Mucosa of descending colon (tissue), 3 donors: ENCODE results near the gene SCRN1. TPM values are rescaled to one million over a fixed set of nuclear protein-coding genes. Genes with fewer than 3 reads are reported as not detected.

ENCODE experiments used
- ATAC-seq: fragments of 200-7000 bp; cut with Tn5 transposase; one replicate; pipeline ENCODE4 v1.9.1; 2020; ENCODE audit warnings: mild to moderate bottlenecking, moderate library complexity
- DNase-seq, 3 donors: peaks; one replicate each; pipeline ENCODE4 v3.0.0-alpha.2; 2020
- H3K36me3 ChIP-seq: fragments of 200-600 bp; one replicate; pipeline ENCODE4 v1.8.0; 2021; ENCODE audit warnings: low read depth, mild to moderate bottlenecking
- H3K4me1 ChIP-seq: fragments of 200-600 bp; one replicate; pipeline ENCODE4 v1.8.0; 2021; ENCODE audit warnings: low read depth, mild to moderate bottlenecking
- H3K4me3 ChIP-seq: fragments of 200-600 bp; one replicate; pipeline ENCODE4 v1.8.0; 2021; ENCODE audit warnings: mild to moderate bottlenecking
- H3K9me3 ChIP-seq: fragments of 200-600 bp; one replicate; pipeline ENCODE4 v1.8.0; 2021; ENCODE audit warnings: mild to moderate bottlenecking
- intact Hi-C, 2 donors: fragments of 100-400 bp; cut with DNase I in 1 of 2; cut with micrococcal nuclease in 1 of 2; formaldehyde crosslinking; loops; one replicate each; pipeline versions ENCODE4 v1.11.0 to v1.11.1; 2022; cut with DNase I, micrococcal nuclease
- total RNA-seq, 3 donors: library from RNA; stranded (reverse); fragmentation: NEBNext Ultra II Directional in 2 of 3; extraction: Animal tissue kit (Norgen Biotek cat#: 25700) in 2 of 3; gene quantifications; one replicate each; pipeline versions ENCODE4 v1.2.1 to v1.2.4, GENCODE V29; 2021 to 2023
- TF ChIP-seq, protein P1 (sequence below): fragments of 200-600 bp; IDR thresholded peaks from one replicate; pipeline ENCODE4 v1.8.0; 2022; ENCODE audit warnings: antibody characterized with exemption, mild to moderate bottlenecking
- donor health status: DM: no; HTN: no; CAD: no; lungs with moderate emphysema.
- donor health status: DM: no; HTN: no; CAD: no.
- donor health status: DM: no; HTN: yes; CAD: no.

Gene SCRN1
- total RNA-seq, 3 donors from 2014 or later: 6.4 to 60.2 (median 11.2) TPM

DNA sequence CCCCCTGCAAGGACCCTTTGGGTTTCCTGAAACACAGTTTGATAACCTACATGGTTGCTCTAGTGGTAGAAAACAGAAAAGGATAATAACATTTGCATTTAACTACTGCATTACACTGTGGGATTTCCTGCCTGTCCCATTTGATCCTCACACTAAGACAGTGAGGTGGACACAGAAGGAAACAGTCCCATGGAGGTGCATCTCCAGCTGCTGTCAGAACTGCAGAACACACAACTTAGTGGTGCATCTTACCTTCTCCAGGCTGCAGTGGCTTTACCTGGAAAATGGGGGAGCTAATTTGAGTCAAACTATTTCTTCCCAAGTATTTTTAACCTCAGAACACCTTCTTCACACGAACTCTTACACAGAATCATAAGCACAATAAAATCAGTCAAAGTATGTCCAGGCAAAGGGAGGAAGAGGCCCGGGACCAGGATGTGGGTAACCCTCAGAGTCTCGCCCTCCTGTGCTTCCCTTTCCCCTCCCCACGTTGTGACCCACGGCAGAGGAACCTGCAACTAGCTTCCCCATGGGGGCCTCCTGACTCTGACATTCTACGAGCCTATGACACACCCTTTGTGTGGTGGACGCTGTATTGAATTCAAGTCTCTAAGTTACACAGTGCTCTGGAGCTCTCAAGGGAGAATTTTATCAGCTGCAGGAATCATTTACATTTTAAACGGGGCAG, 33.7 kb downstream of the SCRN1 start:
- intact Hi-C loops: no loop called here
- no peaks in the 10 kb centered on the region for H3K36me3 ChIP-seq
- ATAC-seq: peak; percentile 48
- no peak for DNase-seq
- TF ChIP-seq, protein P1, sequence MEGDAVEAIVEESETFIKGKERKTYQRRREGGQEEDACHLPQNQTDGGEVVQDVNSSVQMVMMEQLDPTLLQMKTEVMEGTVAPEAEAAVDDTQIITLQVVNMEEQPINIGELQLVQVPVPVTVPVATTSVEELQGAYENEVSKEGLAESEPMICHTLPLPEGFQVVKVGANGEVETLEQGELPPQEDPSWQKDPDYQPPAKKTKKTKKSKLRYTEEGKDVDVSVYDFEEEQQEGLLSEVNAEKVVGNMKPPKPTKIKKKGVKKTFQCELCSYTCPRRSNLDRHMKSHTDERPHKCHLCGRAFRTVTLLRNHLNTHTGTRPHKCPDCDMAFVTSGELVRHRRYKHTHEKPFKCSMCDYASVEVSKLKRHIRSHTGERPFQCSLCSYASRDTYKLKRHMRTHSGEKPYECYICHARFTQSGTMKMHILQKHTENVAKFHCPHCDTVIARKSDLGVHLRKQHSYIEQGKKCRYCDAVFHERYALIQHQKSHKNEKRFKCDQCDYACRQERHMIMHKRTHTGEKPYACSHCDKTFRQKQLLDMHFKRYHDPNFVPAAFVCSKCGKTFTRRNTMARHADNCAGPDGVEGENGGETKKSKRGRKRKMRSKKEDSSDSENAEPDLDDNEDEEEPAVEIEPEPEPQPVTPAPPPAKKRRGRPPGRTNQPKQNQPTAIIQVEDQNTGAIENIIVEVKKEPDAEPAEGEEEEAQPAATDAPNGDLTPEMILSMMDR: no peak
- no peaks in the 10 kb centered on the region for H3K9me3 ChIP-seq
- H3K4me1 ChIP-seq: no peaks in the 10 kb centered on the region
- no peak overlapping the region for H3K4me3 ChIP-seq

DNA sequence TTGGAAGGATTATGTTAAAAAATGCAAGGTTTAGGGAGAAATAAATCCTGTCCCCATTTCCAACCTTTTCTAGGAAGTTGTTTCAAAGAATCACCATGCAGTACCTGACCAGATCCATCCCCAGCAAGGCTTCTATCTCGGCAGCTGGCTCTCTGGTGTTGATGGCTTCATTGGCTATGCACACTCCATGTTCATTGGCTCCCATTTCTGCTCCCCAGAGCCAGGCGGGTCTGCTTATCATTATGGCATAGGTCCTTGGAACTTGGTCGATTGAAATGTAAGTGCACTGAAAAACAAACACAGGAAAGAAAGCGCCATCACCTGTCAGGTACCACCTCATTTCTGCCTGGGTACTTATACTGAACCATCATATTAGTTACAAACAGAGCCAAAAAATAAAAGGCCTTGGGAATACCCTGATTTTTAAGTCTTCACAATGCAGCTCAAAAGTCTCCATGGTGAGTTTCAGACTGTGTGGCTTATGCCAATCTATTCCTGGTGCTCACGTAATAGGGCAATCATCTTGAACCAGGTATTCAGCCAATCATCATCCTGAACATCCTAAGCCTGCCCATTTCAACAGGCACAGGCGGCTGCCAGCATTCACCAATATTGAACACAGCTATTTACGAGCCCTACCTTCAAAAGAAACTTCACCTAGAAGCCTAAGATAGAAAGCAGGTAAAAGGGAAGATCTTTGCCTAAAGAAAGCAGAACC, 34.4 kb downstream of the SCRN1 start:
- no peak for ATAC-seq
- no peaks in the 10 kb centered on the region for H3K36me3 ChIP-seq

DNA sequence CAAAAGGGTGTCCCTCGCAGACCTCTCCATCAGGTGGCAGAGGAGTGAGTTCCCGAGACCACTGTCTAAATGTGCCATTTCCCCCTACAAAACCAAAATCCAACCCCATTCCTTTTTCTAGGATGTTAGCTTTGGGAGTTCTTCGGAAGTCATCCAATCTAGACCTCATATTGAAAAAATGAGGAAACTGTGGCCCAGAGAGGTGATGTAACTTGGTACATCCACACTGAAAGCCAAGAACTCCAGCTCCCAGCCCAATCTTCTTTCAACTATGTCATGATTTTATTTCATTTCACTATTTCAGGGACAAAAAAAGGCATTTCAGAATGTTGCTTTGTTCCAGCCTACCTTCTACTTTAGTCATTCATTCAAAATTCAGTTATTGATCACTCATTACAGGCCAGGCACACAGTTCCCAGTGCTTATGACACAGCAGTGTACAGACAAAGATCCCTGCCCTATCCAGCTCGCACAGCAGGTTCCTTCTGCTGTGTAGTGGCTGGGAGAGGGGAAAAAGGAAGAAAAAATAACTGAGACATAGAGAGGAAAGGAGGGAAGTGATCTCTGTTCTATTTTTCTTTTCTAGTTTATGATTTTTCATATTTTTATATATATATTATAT, 35.8 kb downstream of the SCRN1 start:
- DNase-seq: no peak
- no peaks in the 10 kb centered on the region for H3K36me3 ChIP-seq
- TF ChIP-seq, protein P1: no peak
- H3K9me3 ChIP-seq: no peaks in the 10 kb centered on the region
- intact Hi-C loops: no loop called here
- no peak overlapping the region for H3K4me3 ChIP-seq
- no peak for ATAC-seq
- no peaks in the 10 kb centered on the region for H3K4me1 ChIP-seq

More for the DNA sequence above, 34.4 kb downstream of the SCRN1 start:
- H3K9me3 ChIP-seq: no peaks in the 10 kb centered on the region
- TF ChIP-seq, protein P1: no peak
- no peak for DNase-seq
- intact Hi-C loops: no loop called here
- H3K4me1 ChIP-seq: no peaks in the 10 kb centered on the region
- no peak overlapping the region for H3K4me3 ChIP-seq

DNA sequence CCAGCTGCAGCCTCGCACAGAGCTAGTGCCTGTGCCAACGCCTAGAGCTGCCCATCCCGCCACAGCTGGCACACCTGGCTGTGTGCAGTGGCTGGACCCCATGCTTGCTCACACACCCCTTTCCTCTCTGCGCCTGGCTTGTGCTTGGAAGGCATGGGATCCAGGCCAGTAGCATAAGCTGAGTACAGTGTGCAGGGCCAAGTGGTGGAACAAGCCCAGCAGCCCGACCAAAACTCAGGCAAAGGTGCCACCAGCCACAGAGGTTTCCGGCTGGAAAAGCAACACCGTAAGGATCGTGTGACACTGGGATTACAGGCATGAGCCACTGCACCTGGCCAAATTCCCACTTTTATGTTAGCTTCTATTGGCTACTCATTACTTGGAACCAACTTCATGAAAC, 38.4 kb downstream of the SCRN1 start:
- no peak overlapping the region for H3K4me3 ChIP-seq
- TF ChIP-seq, protein P1: no peak
- no peak for DNase-seq
- no peak for ATAC-seq
- H3K9me3 ChIP-seq: no peaks in the 10 kb centered on the region
- intact Hi-C loops: no loop called here
- H3K4me1 ChIP-seq: peaks cover under 1% of the 10 kb centered on the region
- H3K36me3 ChIP-seq: no peaks in the 10 kb centered on the region

DNA sequence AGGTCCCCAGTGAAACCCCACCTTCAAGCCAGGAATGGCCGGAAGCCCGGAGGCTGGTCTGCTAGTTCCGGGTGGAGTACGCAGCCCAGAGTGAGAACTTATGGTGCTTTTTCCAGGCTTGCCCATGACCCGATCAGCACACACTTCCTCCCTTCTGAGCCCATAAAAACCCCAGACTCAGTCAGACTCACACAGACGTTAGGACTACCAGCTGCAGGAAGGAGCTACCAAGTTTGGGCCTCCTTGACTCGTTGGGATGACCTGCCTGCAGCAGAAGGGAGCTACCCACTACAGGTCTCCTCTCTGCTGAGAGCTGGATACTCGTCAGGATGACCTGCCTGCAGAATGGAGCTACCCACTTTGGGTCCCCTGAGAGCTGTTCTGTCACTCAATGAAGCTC, 39.1 kb downstream of the SCRN1 start:
- ATAC-seq (no peak), DNase-seq (no peak)
- TF ChIP-seq, protein P1: no peak
- peaks cover 7% of the 10 kb centered on the region for H3K4me1 ChIP-seq
- intact Hi-C loops: no loop called here
- no peaks in the 10 kb centered on the region for H3K36me3 ChIP-seq
- H3K4me3 ChIP-seq: no peak overlapping the region
- no peaks in the 10 kb centered on the region for H3K9me3 ChIP-seq
